ENCODE results near the gene GLT8D2.

The GLT8D2 gene

GRCh38 chr12:103997286-103997900 is 52.6 kb downstream of the GLT8D2 start:
- no peak for DNase-seq

GRCh38 chr12:103996595-103996994 is 53.4 kb downstream of the GLT8D2 start:
- DNase-seq = no peak

GRCh38 chr12:103994235-103994634 is 55.8 kb downstream of the GLT8D2 start:
- DNase-seq = no peak

GRCh38 chr12:103986829-103987228 is 63.2 kb downstream of the GLT8D2 start:
- no peak for DNase-seq

GRCh38 chr12:103978384-103978982 is 71.5 kb downstream of the GLT8D2 start:
- DNase-seq = no peak

GRCh38 chr12:103975368-103975767 is 74.6 kb downstream of the GLT8D2 start:
- DNase-seq = no peak

- DNase-seq = no peak
Measured at GRCh38 chr12:103973909-103974308, 76.1 kb downstream of the GLT8D2 start.

- DNase-seq = no peak
Measured at GRCh38 chr12:103969391-103969790, 80.6 kb downstream of the GLT8D2 start.

- no peak for DNase-seq
Measured at GRCh38 chr12:103966736-103967135, 83.3 kb downstream of the GLT8D2 start.

- peak; percentile 98 for DNase-seq
Measured at GRCh38 chr12:103965590-103966504, 84.1 kb downstream of the GLT8D2 start, which contains the start of gene TDG. Gene TDG (plus strand): TSS chr12:103965872. CDS start chr12:103966038, 166 bp downstream.

- no peak for DNase-seq
Measured at GRCh38 chr12:103965255-103965589, 84.8 kb downstream of the GLT8D2 start.

GRCh38 chr12:103964805-103965204 is 85.2 kb downstream of the GLT8D2 start:
- no peak for DNase-seq

- DNase-seq = no peak
Measured at GRCh38 chr12:103962493-103962892, 87.5 kb downstream of the GLT8D2 start.

GRCh38 chr12:103960616-103961227 is 89.3 kb downstream of the GLT8D2 start:
- no peak for DNase-seq

- DNase-seq = no peak
Measured at GRCh38 chr12:103958621-103959020, 91.4 kb downstream of the GLT8D2 start.

- DNase-seq = no peak
Measured at GRCh38 chr12:103957865-103958388, 92.1 kb downstream of the GLT8D2 start.

GRCh38 chr12:103956509-103957027 is 93.4 kb downstream of the GLT8D2 start:
- DNase-seq = no peak

- DNase-seq = no peak
Measured at GRCh38 chr12:103955811-103956508, 94.0 kb downstream of the GLT8D2 start.

- DNase-seq = no peak
Measured at GRCh38 chr12:103952497-103952896, 97.5 kb downstream of the GLT8D2 start.

- DNase-seq = no peak
Measured at GRCh38 chr12:103948746-103949406, 101.1 kb downstream of the GLT8D2 start.

GRCh38 chr12:103947871-103948555 is 102.0 kb downstream of the GLT8D2 start:
- peak in 1 of 2 donors; percentile 23 for DNase-seq

Measured in CD4-positive, alpha-beta T cell treated with Interleukin-4 for 1 hour (primary cell).